ENCODE measurements around the gene RYK. TPM values are rescaled to one million over a fixed set of nuclear protein-coding genes. Genes with fewer than 3 reads are reported as not detected.
A peak's percentile ranks its signal among the peaks of the same experiment; 100 is the strongest.
"Not testable (repeated sequence)": the region's sequence is repeated elsewhere in the genome, so short reads cannot be mapped to it uniquely, and the experiment has no call there.

RYK gene
- total RNA-seq, 1 donor from 2014 or later = 34.2 TPM

GRCh38 chr3:134231131-134231530 lies 19.5 kb downstream of the RYK start:
- DNase-seq (no peak), ATAC-seq (ENCODE audit: poor library complexity) (peak; percentile 57)
- intact Hi-C loops (cut with DNase I) = no loop called here

GRCh38 chr3:134229038-134229437 lies 21.6 kb downstream of the RYK start:
- ATAC-seq (ENCODE audit: poor library complexity) (no peak), DNase-seq (no peak)
- intact Hi-C loops (cut with DNase I) = no loop called here

GRCh38 chr3:134228479-134228878 lies 22.2 kb downstream of the RYK start:
- intact Hi-C loops (cut with DNase I) = no loop called here
- ATAC-seq (ENCODE audit: poor library complexity) = no peak
- DNase-seq = no peak

GRCh38 chr3:134228035-134228434 lies 22.6 kb downstream of the RYK start:
- ATAC-seq (ENCODE audit: poor library complexity) (no peak), DNase-seq (no peak)
- intact Hi-C loops (cut with DNase I) = no loop called here

GRCh38 chr3:134224796-134225156 lies 25.9 kb downstream of the RYK start:
- ATAC-seq (ENCODE audit: poor library complexity); intact Hi-C loops (cut with DNase I); DNase-seq: not testable (repeated sequence)

- no peak for DNase-seq
These were observed 27.8 kb downstream of the RYK start for GRCh38 chr3:134222835-134223234.

GRCh38 chr3:134216851-134217250 lies 33.8 kb downstream of the RYK start:
- no peak for DNase-seq
- no peak for ATAC-seq (ENCODE audit: poor library complexity)
- intact Hi-C loops (cut with DNase I) = loop anchor here (10.0 kb wide), 2 partner anchors 168 to 258 kb away; no protein-coding TSS in a partner anchor

More at GRCh38 chr3:134222835-134223234, 27.8 kb downstream of the RYK start:
- intact Hi-C loops (cut with DNase I) = no loop called here
- peak; percentile 41 for ATAC-seq (ENCODE audit: poor library complexity)

- ATAC-seq (ENCODE audit: poor library complexity) (no peak), DNase-seq (no peak)
- intact Hi-C loops (cut with DNase I) = loop anchor here (10.0 kb wide), 2 partner anchors 169 to 259 kb away; no protein-coding TSS in a partner anchor
These were observed 34.4 kb downstream of the RYK start for GRCh38 chr3:134216191-134216764.

- DNase-seq (no peak), ATAC-seq (ENCODE audit: poor library complexity) (no peak)
- intact Hi-C loops (cut with DNase I) = loop anchor here (5.0 to 10.0 kb wide), 4 partner anchors 83 to 287 kb away; no protein-coding TSS in a partner anchor
These were observed 36.4 kb downstream of the RYK start for GRCh38 chr3:134214239-134214638.

- ATAC-seq (ENCODE audit: poor library complexity) (peak; percentile 91), DNase-seq (peak; percentile 82)
- intact Hi-C loops (cut with DNase I) = loop anchor here (5.0 to 10.0 kb wide), 4 partner anchors 84 to 286 kb away; no protein-coding TSS in a partner anchor
These were observed 37.5 kb downstream of the RYK start for GRCh38 chr3:134212967-134213665.

- intact Hi-C loops (cut with DNase I) = loop anchor here (5.0 to 10.0 kb wide), 4 partner anchors 86 to 284 kb away; no protein-coding TSS in a partner anchor
- ATAC-seq (ENCODE audit: poor library complexity) (peak; percentile 86), DNase-seq (no peak)
These were observed 38.9 kb downstream of the RYK start for GRCh38 chr3:134211797-134212196.

GRCh38 chr3:134205451-134205850 lies 45.2 kb downstream of the RYK start:
- intact Hi-C loops (cut with DNase I) = no loop called here
- DNase-seq = no peak
- ATAC-seq (ENCODE audit: poor library complexity) = no peak

- intact Hi-C loops (cut with DNase I) = no loop called here
- ATAC-seq (ENCODE audit: poor library complexity) (no peak), DNase-seq (no peak)
These were observed 49.2 kb downstream of the RYK start for GRCh38 chr3:134201201-134202130.

GRCh38 chr3:134199880-134200279 lies 50.8 kb downstream of the RYK start:
- ATAC-seq (ENCODE audit: poor library complexity); intact Hi-C loops (cut with DNase I); DNase-seq: not testable (repeated sequence)

- no peak for DNase-seq
- ATAC-seq (ENCODE audit: poor library complexity) = no peak
- intact Hi-C loops (cut with DNase I) = no loop called here
These were observed 51.4 kb downstream of the RYK start for GRCh38 chr3:134199240-134199639.

GRCh38 chr3:134198414-134198813 lies 52.2 kb downstream of the RYK start:
- DNase-seq (no peak), ATAC-seq (ENCODE audit: poor library complexity) (no peak)
- intact Hi-C loops (cut with DNase I) = no loop called here

- DNase-seq (no peak), ATAC-seq (ENCODE audit: poor library complexity) (peak; percentile 87)
- intact Hi-C loops (cut with DNase I) = no loop called here
These were observed 52.9 kb downstream of the RYK start for GRCh38 chr3:134197681-134198261.

GRCh38 chr3:134194247-134194646 lies 56.4 kb downstream of the RYK start:
- DNase-seq = no peak
- ATAC-seq (ENCODE audit: poor library complexity) = no peak
- intact Hi-C loops (cut with DNase I) = no loop called here

- DNase-seq = no peak
- intact Hi-C loops (cut with DNase I) = no loop called here
- no peak for ATAC-seq (ENCODE audit: poor library complexity)
These were observed 60.4 kb downstream of the RYK start for GRCh38 chr3:134190250-134190649.

Measured in Right ventricle myocardium superior (tissue), 1 donor.